GM12878 (cell line): ENCODE data around the gene TES. TPM values are rescaled to one million over a fixed set of nuclear protein-coding genes. Genes with fewer than 3 reads are reported as not detected.

Source experiments
- ATAC-seq: fragments of 200-7000 bp; cut with Tn5 transposase; 3 replicates; pipeline ENCODE4 v1.9.1; 2020; ENCODE audit warnings: mild to moderate bottlenecking, moderate library complexity
- BruUV-seq: library from RNA; stranded (reverse); fragments of 400-500 nt; replicated peaks from 2 replicates; lab custom pipeline; 2021; lab: Mats Ljungman, UMichigan
- CTCF ChIA-PET: fragments of 300-600 bp; sonication (Branson Sonifier 250); formaldehyde crosslinking; extraction: SDS; loops from one replicate; lab custom pipeline; 2021; ENCODE audit warnings: inconsistent platforms; lab: Yijun Ruan, JAX
- POLR2A ChIA-PET: fragments of 350-600 bp; formaldehyde crosslinking; extraction: SDS; loops from one replicate; lab custom pipeline; 2021; ENCODE audit warnings: inconsistent platforms; lab: Charles Lee
- RAD21 ChIA-PET: fragments of 300-600 bp; sonication (Branson Sonifier 250); formaldehyde crosslinking; loops from one replicate; lab custom pipeline; 2023; ENCODE audit warnings: antibody characterized with exemption; ENCODE audit not compliant: unreplicated experiment; lab: Charles Lee
- SMC1A ChIA-PET: fragments of 300-600 bp; sonication (Branson Sonifier 250); formaldehyde crosslinking; loops from one replicate; lab custom pipeline; 2023; ENCODE audit not compliant: unreplicated experiment, uncharacterized antibody; lab: Charles Lee
- DNase-seq: peaks from one replicate; pipeline ENCODE4 v3.0.0-alpha.2; 2011; ENCODE audit warnings: low read depth, low spot score
- FAIRE-seq: peaks from 3 replicates; lab custom pipeline; 2011; peaks lifted over from hg19 to GRCh38; lab: Jason Lieb, UNC
- H2AFZ ChIP-seq: 2 replicates; pipeline ENCODE4 v1.6.0; 2011; ENCODE audit warnings: low read depth, low read length, control low read depth; ENCODE audit not compliant: control insufficient read depth
- H3K27ac ChIP-seq: 2 replicates; pipeline ENCODE4 v1.5.1; 2011; ENCODE audit warnings: control low read depth; ENCODE audit not compliant: control insufficient read depth, insufficient read depth
- H3K27me3 ChIP-seq, 2 experiments: replicated peaks in 1 of 2; 2 replicates each; pipeline versions ENCODE4 v1.6.0 to v1.6.1; 2011; ENCODE audit warnings: low read length in 1 of 2; ENCODE audit not compliant: control insufficient read depth in 2 of 2, insufficient read depth in 2 of 2
- H3K36me3 ChIP-seq, 2 experiments: 2 replicates each; pipeline ENCODE4 v1.5.1; 2011; ENCODE audit warnings: low read length in 1 of 2; ENCODE audit not compliant: control insufficient read depth in 2 of 2, insufficient read depth in 2 of 2
- H3K4me1 ChIP-seq: 2 replicates; pipeline ENCODE4 v1.6.1; 2011; ENCODE audit warnings: mild to moderate bottlenecking, low read length, moderate library complexity, mixed read lengths; ENCODE audit not compliant: control insufficient read depth, insufficient read depth
- H3K4me2 ChIP-seq: 2 replicates; pipeline ENCODE4 v1.6.0; 2011; ENCODE audit warnings: control low read depth; ENCODE audit not compliant: control insufficient read depth, insufficient read depth
- H3K4me3 ChIP-seq: fragments of 200-600 bp; sonication (generic); 2 replicates; pipeline ENCODE4 v1.5.1; 2016
- H3K79me2 ChIP-seq: 2 replicates; pipeline ENCODE4 v1.6.0; 2011; ENCODE audit warnings: low read length; ENCODE audit not compliant: control insufficient read depth, insufficient read depth
- H3K9ac ChIP-seq: 2 replicates; pipeline ENCODE4 v1.8.0; 2011; ENCODE audit warnings: low read length, control low read depth, mixed read lengths; ENCODE audit not compliant: control insufficient read depth, insufficient read depth
- H3K9me3 ChIP-seq: replicated peaks from 3 replicates; pipeline ENCODE4 v1.5.1; 2011; ENCODE audit warnings: mild to moderate bottlenecking, low read length; ENCODE audit not compliant: control insufficient read depth, insufficient read depth
- H4K20me1 ChIP-seq: 2 replicates; pipeline ENCODE4 v1.6.0; 2011; ENCODE audit not compliant: control insufficient read depth, insufficient read depth
- CBX3 ChIP-seq: fragments of 200-600 bp; sonication (generic); IDR thresholded peaks from 2 replicates; pipeline ENCODE4 v1.6.1; 2016; ENCODE audit warnings: low read depth, borderline replicate concordance
- E4F1 ChIP-seq: fragments of 450-650 bp; IDR thresholded peaks from 2 replicates; pipeline ENCODE4 v1.6.1; 2018; ENCODE audit warnings: borderline replicate concordance, mild to moderate bottlenecking; ENCODE audit not compliant: partially characterized antibody
- WGBS: methylation state at CpG from one replicate; pipeline ENCODE4 v1.1.6; 2016; ENCODE audit warnings: low lambda C conversion rate; ENCODE audit not compliant: insufficient replicate concordance, insufficient coverage; ENCODE audit errors: missing lambda C conversion rate; 5-methylcytosine and 5-hydroxymethylcytosine counted together
- in situ Hi-C: fragments of 300-500 bp; cut with MboI; formaldehyde crosslinking; loops from 9 replicates; pipeline ENCODE4 v1.14.3; 2018; ENCODE audit warnings: mixed read lengths
- intact Hi-C: fragments of 100-400 bp; cut with micrococcal nuclease; formaldehyde crosslinking; loops from one replicate; pipeline ENCODE4 v1.14.2; 2022; ENCODE audit not compliant: unreplicated experiment
- polyA plus RNA-seq, 11 experiments: library from polyadenylated mRNA; depleted of rRNA in 4 of 11; unstranded in 6 of 11; stranded (reverse) in 5 of 11; fragments of >200 nt; fragmentation: Nextera tagmentation in 4 of 11; fragmentation: Illumina TruSeq in 1 of 11; extraction: Ambion mirVana in 4 of 11; extraction: Trizol in 1 of 11; gene quantifications; 1 replicate in 1 of 11; 2 replicates in 10 of 11; pipeline versions ENCODE4 v1.2.1 to v1.2.3, GENCODE V29; 2011 to 2016; ENCODE audit warnings: inconsistent platforms in 2 of 11, missing spikeins in 2 of 11, low read depth in 1 of 11
- total RNA-seq, 4 experiments: library from RNA; depleted of rRNA in 3 of 4; stranded (reverse); fragments of >200 nt in 3 of 4; fragmentation: Illumina TruSeq in 1 of 4; extraction: Trizol in 1 of 4; gene quantifications; 2 replicates each; pipeline versions ENCODE4 v1.2.1 to v1.2.3, GENCODE V29; 2013 to 2021

The TES gene
- total and polyA plus RNA-seq, 10 of the 15 experiments (the other 5 are each of a cell fraction or from before 2014, with no cell fraction given), result 31.2 to 77.5 (median 59.2) TPM

DNA sequence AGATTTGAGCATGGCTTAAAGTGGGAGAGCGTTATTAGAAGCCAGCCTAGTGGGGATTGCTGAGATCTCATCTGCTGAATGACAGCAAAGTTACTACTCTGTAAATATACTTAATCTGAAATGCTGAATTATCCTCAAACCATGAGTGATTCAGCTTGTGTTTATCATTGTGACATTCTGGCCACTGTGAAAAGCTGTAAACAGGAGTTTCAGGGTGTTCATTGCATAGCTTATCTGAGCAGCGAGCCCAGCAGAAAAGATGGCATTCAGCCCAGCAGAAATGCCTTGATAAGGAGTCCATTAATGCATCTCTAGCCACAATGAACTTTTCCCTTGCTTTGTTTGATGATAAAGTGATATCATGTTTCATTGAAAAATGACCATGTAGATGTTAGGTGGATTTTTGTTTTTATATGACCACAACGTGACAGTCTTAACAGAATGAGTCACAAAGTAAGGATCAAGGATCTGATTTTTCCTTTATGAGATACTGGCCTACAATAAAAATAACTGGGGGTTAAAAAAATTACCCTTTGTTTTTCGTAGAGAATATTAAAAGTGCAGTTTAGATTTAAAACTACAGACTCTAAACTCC lies 7.8 kb downstream of the TES start (continued):
- no peak for TF ChIP-seq E4F1

DNA sequence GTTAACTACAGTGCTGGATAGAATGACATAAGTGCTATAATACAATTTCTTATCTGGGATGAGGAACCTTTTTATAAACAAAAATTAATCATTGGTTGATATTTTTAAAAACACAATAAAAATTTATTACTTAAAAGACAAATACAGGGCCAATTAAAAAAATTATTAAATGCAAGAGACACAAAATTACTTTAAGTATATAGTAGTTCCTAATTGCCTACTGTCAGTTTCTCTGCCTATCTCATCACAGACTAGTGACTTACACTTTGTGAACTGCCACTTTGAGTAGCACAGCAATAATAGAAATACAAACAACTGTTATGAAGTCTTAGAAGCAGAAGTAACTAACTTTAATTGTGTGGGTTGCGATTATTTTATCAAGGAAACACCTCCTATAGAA lies 8.4 kb downstream of the TES start:
- Histone ChIP-seq H3K27ac (no peak overlapping the region), H3K9ac (no peak overlapping the region), H3K36me3 (no peaks in the 10 kb centered on the region), H4K20me1 (no peaks in the 10 kb centered on the region; the same call in 1 of the 2 replicates), H3K9me3 (no peaks in the 10 kb centered on the region; the same call in 2 of the 3 replicates), H3K4me1 (peaks cover 25% of the 10 kb centered on the region), H3K27me3 (no peaks in the 10 kb centered on the region), H3K4me3 (no peak overlapping the region), H2AFZ (no peak overlapping the region), H3K79me2 (peaks cover 98% of the 10 kb centered on the region), H3K4me2 (0 out of 2 replicates have a peak overlapping the region, but pooled peaks have one; percentile 7)
- no peak for FAIRE-seq
- intact Hi-C loops (no loop called here), in situ Hi-C loops (no loop called here)
- ChIA-PET CTCF (interaction anchor here (0.8 to 1.6 kb wide), 4 partner anchors 10 to 40 kb away, joined by 3 to 10 read pairs (median 5); no protein-coding TSS in a partner anchor), RAD21 (interaction anchor here (1.1 kb wide), 1 partner anchor 17 kb away, joined by 5 read pairs; no protein-coding TSS in a partner anchor), POLR2A (no interaction called here), SMC1A (interaction anchor here (0.8 to 2.7 kb wide), 7 partner anchors 8 to 23 kb away, joined by 3 to 9 read pairs (median 3); partner anchors contain the start of gene TES)
- BruUV-seq, result no TSS peak
- no peak; the same call in 2 of the 3 replicates for ATAC-seq
- no peak for DNase-seq
- 52% methylated on average over 1 of the region's 1 CpG for WGBS
- no peak for TF ChIP-seq CBX3
